ENCODE measurements around the gene LUZP1.

The LUZP1 gene

DNA sequence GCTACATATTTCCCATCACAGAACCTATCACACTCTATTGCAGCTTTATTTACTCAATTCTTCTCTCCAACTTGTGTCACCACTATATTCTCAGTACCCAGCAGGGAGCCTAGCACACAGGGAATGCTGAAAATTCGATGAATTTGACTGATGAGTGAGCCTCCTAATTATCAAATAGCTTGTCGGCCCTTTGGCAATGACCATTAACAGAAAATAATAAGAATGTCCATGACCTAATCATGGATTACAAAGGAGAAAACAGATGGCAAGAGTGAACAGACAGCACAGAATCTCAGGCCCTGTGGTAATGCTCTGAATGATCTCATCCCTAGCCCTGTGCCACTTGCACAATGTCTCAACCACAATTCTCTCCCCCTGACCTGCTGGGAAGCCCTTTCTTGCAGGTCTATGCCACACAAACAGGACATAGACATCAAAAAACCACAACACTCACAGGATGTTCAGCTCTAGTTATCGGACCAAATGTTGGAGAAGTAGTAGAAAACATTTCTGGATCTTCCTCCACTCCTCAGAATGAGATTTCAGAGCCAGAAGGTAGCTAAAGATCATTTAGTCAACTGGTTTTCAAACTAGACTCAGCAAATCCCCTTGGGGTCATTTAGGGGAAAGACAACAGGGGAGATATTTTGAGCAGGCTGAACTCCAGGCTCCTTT is 68.4 kb downstream of the LUZP1 start:
- no peak overlapping the region for H3K27ac ChIP-seq (ENCODE audit: low read depth, low read length)
- H3K27me3 ChIP-seq (ENCODE audit: control insufficient read depth, insufficient read depth, low read length): no peaks in the 10 kb centered on the region
- H3K4me3 ChIP-seq (ENCODE audit: low read depth, low read length): no peak overlapping the region
- 0 out of 2 replicates have a peak, but pooled peaks cover 5% of the 10 kb centered on the region for H3K36me3 ChIP-seq (ENCODE audit: control insufficient read depth, insufficient read depth, low read length)
- no peaks in the 10 kb centered on the region for H3K9me3 ChIP-seq (ENCODE audit: control insufficient read depth, insufficient read depth, low read depth, low read length)
- no peak overlapping the region for H3K9ac ChIP-seq (ENCODE audit: low read length)
- peaks cover 29% of the 10 kb centered on the region for H3K4me1 ChIP-seq (ENCODE audit: control insufficient read depth, insufficient read depth, low read length)

DNA sequence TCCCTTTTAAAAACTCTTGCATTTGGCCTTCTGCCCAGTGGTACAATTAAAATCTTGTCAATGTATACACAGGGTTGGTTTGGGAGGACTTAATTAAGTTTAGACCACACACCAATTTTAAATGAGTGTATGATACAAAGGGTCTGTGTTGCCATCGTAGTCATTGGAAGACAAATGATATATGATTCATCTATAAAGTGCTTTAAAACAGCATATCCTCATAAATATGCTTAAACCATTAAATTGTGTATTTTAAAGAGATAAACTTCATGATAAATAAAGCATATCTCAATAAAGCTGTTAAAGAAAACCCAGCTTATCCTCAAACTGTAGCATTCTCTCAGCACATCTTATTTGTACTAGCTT is 69.5 kb downstream of the LUZP1 start:
- Histone ChIP-seq H3K27me3 (ENCODE audit: control insufficient read depth, insufficient read depth, low read length) (no peaks in the 10 kb centered on the region), H3K9me3 (ENCODE audit: control insufficient read depth, insufficient read depth, low read depth, low read length) (no peaks in the 10 kb centered on the region), H3K36me3 (ENCODE audit: control insufficient read depth, insufficient read depth, low read length) (peaks cover 10% of the 10 kb centered on the region), H3K9ac (ENCODE audit: low read length) (no peak overlapping the region), H3K4me3 (ENCODE audit: low read depth, low read length) (no peak overlapping the region), H3K27ac (ENCODE audit: low read depth, low read length) (no peak overlapping the region), H3K4me1 (ENCODE audit: control insufficient read depth, insufficient read depth, low read length) (peaks cover 29% of the 10 kb centered on the region)

DNA sequence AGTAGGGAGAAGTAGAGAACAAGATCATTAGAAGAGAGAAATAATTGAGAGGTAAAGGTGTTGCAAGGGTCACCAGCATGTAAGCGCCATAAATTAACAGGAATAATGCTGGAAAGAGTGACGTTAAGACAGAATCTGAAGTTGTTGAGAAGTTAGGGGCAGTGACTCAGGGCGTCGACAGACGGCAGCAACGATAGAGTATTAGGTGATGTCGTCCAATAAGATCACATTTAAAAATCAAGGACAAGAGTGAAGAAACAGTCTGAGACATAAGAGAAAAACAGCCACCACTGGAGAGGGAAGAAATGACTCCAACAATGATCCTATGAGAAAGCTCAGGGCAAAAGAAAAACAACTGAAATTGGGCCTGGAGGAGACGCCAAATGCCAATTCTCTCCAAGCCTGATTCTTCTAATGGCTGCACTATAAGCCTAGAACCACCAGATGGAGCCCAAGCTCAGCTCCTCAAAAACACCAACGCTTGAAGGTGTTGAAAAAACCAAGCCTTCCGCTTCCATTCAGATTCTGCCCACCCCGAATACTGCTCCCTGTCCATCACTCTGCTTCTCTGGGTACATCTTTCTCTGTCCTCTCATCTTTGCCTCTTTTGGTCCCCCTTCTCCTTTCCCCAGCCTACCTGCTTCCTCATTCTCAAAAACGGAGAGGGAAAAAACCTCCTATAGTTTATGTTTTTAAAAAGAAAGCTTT is 70.0 kb downstream of the LUZP1 start:
- Histone ChIP-seq H3K27ac (ENCODE audit: low read depth, low read length) (no peak overlapping the region), H3K4me3 (ENCODE audit: low read depth, low read length) (no peak overlapping the region), H3K27me3 (ENCODE audit: control insufficient read depth, insufficient read depth, low read length) (no peaks in the 10 kb centered on the region), H3K36me3 (ENCODE audit: control insufficient read depth, insufficient read depth, low read length) (peaks cover 15% of the 10 kb centered on the region), H3K4me1 (ENCODE audit: control insufficient read depth, insufficient read depth, low read length) (peaks cover 29% of the 10 kb centered on the region), H3K9ac (ENCODE audit: low read length) (no peak overlapping the region), H3K9me3 (ENCODE audit: control insufficient read depth, insufficient read depth, low read depth, low read length) (no peaks in the 10 kb centered on the region)

DNA sequence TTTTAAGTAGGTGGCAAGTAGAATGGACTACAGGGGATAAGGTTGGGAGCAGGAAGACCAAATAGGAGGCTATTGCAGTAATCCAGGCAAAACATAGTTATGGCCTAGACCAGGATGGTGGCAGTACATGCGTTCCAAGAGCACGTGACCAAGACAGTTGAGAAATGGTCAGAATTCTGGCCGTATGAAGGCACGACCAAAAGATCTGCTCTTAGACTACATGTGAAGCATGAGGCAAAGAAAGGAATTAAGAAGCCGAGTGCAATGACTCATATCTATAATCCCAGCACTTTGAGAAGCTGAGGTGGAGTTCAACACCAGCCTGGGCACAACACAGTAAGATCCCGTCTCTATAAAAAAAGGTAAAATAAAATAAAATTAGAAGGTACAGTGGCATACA is 71.3 kb downstream of the LUZP1 start:
- no peak overlapping the region for H3K9ac ChIP-seq (ENCODE audit: low read length)
- H3K36me3 ChIP-seq (ENCODE audit: control insufficient read depth, insufficient read depth, low read length): peaks cover 28% of the 10 kb centered on the region
- no peaks in the 10 kb centered on the region for H3K9me3 ChIP-seq (ENCODE audit: control insufficient read depth, insufficient read depth, low read depth, low read length)
- H3K27me3 ChIP-seq (ENCODE audit: control insufficient read depth, insufficient read depth, low read length): no peaks in the 10 kb centered on the region
- peaks cover 26% of the 10 kb centered on the region for H3K4me1 ChIP-seq (ENCODE audit: control insufficient read depth, insufficient read depth, low read length)
- H3K4me3 ChIP-seq (ENCODE audit: low read depth, low read length): no peak overlapping the region
- no peak overlapping the region for H3K27ac ChIP-seq (ENCODE audit: low read depth, low read length)

DNA sequence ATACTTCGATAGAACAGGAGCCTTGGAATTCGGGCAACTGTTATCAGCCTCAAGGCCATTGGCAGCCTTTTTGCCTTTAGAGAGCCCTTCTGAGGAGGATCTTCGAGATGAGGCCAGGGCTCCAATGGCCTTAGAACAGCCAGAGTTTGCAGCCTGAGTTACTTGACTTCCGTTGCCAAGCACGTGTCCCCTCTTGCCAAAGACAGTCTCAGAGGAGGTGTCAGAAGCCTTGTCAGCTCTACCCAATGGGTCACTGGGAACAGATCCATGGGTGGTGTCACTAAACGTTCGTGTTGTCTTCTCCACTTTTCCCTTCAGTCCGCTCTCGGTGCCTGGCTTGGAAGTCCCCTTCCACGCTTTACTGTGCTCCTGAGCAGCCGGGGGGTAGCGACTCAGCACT is 76.2 kb downstream of the LUZP1 start:
- Histone ChIP-seq H3K4me3 (ENCODE audit: low read depth, low read length) (no peak overlapping the region), H3K36me3 (ENCODE audit: control insufficient read depth, insufficient read depth, low read length) (peaks cover 73% of the 10 kb centered on the region), H3K9me3 (ENCODE audit: control insufficient read depth, insufficient read depth, low read depth, low read length) (no peaks in the 10 kb centered on the region), H3K4me1 (ENCODE audit: control insufficient read depth, insufficient read depth, low read length) (no peaks in the 10 kb centered on the region), H3K9ac (ENCODE audit: low read length) (no peak overlapping the region), H3K27ac (ENCODE audit: low read depth, low read length) (no peak overlapping the region), H3K27me3 (ENCODE audit: control insufficient read depth, insufficient read depth, low read length) (no peaks in the 10 kb centered on the region)

DNA sequence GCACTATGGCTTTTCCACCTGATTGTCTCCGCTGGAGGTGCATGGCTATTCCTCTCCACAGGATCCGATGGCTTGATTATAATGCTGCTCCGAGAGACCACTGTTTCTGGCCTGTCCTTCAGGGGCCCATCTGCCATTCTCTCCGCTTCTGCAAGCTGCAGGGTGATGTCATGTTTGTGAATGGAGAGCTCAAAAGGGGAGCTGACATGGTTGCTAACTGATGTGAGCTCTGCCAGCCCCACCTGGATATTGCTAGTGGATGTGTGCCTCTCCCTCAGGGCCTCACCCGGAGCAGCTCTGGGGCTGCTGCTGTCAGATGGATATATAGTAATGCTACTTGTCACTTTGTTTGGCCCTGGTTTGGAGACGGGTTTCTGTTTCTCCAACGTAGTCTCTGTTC is 77.1 kb downstream of the LUZP1 start:
- Histone ChIP-seq H3K9me3 (ENCODE audit: control insufficient read depth, insufficient read depth, low read depth, low read length) (no peaks in the 10 kb centered on the region), H3K27me3 (ENCODE audit: control insufficient read depth, insufficient read depth, low read length) (no peaks in the 10 kb centered on the region), H3K36me3 (ENCODE audit: control insufficient read depth, insufficient read depth, low read length) (peaks cover 82% of the 10 kb centered on the region), H3K27ac (ENCODE audit: low read depth, low read length) (no peak overlapping the region), H3K4me3 (ENCODE audit: low read depth, low read length) (no peak overlapping the region), H3K9ac (ENCODE audit: low read length) (no peak overlapping the region), H3K4me1 (ENCODE audit: control insufficient read depth, insufficient read depth, low read length) (no peaks in the 10 kb centered on the region)

DNA sequence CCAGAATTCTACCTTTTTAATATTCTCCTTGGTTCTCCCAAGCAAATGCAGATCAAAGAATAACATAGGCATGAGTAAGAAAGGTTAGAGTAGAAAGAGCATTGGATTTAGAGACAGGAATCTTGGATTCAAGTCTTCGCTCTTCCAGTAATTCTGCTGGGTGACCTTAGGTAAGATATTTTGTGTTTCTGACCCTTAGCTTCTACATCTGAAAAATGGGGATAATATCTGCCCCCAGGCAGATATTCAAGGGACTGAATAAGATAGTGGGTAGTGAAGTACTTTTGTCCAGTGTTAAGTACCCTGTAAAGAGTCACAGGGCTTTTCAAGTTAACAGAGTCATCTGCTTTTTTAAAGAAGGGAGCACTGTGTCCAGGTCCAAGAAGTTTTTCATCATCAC is 78.6 kb downstream of the LUZP1 start:
- H3K4me3 ChIP-seq (ENCODE audit: low read depth, low read length): no peak overlapping the region
- no peaks in the 10 kb centered on the region for H3K27me3 ChIP-seq (ENCODE audit: control insufficient read depth, insufficient read depth, low read length)
- H3K27ac ChIP-seq (ENCODE audit: low read depth, low read length): no peak overlapping the region
- H3K9me3 ChIP-seq (ENCODE audit: control insufficient read depth, insufficient read depth, low read depth, low read length): no peaks in the 10 kb centered on the region
- no peak overlapping the region for H3K9ac ChIP-seq (ENCODE audit: low read length)
- H3K4me1 ChIP-seq (ENCODE audit: control insufficient read depth, insufficient read depth, low read length): no peaks in the 10 kb centered on the region
- H3K36me3 ChIP-seq (ENCODE audit: control insufficient read depth, insufficient read depth, low read length): peaks cover 89% of the 10 kb centered on the region

DNA sequence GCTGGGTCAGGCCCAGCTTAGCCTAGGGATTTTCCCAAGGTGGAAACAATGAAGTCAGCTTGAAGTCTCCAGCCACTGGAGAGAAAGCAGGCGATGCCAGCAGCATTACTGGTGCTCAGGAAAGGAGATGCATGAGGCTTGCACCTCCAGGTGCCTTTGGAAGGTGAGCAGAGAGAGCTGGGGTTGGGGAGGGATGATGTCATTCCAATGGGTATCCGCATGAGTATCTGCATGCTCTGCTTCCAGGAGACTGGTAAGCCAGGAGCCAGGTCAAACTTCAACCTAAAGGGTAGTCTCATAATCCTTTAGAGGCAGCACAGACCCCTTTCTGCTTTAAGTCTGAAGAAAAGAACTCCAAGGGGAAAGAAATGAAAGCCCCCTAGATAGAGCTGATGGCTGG is 80.6 kb downstream of the LUZP1 start:
- Histone ChIP-seq H3K27ac (ENCODE audit: low read depth, low read length) (no peak overlapping the region), H3K4me3 (ENCODE audit: low read depth, low read length) (no peak overlapping the region), H3K4me1 (ENCODE audit: control insufficient read depth, insufficient read depth, low read length) (no peaks in the 10 kb centered on the region), H3K27me3 (ENCODE audit: control insufficient read depth, insufficient read depth, low read length) (no peaks in the 10 kb centered on the region), H3K9me3 (ENCODE audit: control insufficient read depth, insufficient read depth, low read depth, low read length) (no peaks in the 10 kb centered on the region), H3K36me3 (ENCODE audit: control insufficient read depth, insufficient read depth, low read length) (peaks cover 91% of the 10 kb centered on the region), H3K9ac (ENCODE audit: low read length) (no peak overlapping the region)

DNA sequence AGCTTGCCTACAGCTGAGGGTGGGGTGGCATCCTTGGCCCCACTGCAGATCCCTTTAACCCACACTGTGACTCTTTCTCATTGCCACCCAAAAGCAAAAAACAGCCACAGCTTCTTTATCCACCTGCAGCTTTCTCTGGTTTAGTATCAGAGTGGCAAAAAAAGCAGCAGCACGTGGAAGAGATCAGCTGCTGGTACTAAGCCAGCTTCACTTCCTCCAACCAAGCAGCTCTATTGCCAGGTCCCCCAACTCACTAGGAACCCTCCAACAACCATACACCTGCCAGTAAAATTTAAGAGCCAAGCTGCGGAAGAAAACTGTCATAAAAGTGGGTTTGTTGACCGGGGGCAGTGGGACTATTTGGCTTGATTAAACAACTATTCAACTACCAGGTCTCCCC is 83.0 kb downstream of the LUZP1 start:
- Histone ChIP-seq H3K36me3 (ENCODE audit: control insufficient read depth, insufficient read depth, low read length) (peaks cover 91% of the 10 kb centered on the region), H3K27me3 (ENCODE audit: control insufficient read depth, insufficient read depth, low read length) (no peaks in the 10 kb centered on the region), H3K9me3 (ENCODE audit: control insufficient read depth, insufficient read depth, low read depth, low read length) (no peaks in the 10 kb centered on the region), H3K4me3 (ENCODE audit: low read depth, low read length) (no peak overlapping the region), H3K9ac (ENCODE audit: low read length) (no peak overlapping the region), H3K4me1 (ENCODE audit: control insufficient read depth, insufficient read depth, low read length) (no peaks in the 10 kb centered on the region), H3K27ac (ENCODE audit: low read depth, low read length) (no peak overlapping the region)

DNA sequence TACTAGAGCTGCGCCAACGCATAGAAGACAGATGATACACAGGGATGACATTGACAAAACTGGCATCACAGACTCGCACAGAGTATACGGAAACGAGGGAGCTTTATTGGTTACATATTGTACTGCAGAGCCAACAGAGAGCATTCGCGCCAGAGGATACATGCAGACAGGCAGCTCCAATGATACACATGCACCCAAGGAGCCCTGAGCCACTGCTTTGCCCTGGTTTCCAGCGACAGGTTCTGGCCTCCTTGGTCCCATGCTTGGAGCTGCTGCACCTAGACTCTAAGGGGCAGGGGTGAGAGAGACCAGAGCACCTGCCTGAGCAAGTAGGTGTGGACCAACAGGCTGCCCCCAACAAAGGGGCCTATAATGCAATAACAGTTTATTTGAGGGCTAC is 83.8 kb downstream of the LUZP1 start:
- H3K4me3 ChIP-seq (ENCODE audit: low read depth, low read length): no peak overlapping the region
- no peaks in the 10 kb centered on the region for H3K27me3 ChIP-seq (ENCODE audit: control insufficient read depth, insufficient read depth, low read length)
- no peak overlapping the region for H3K9ac ChIP-seq (ENCODE audit: low read length)
- H3K27ac ChIP-seq (ENCODE audit: low read depth, low read length): no peak overlapping the region
- no peaks in the 10 kb centered on the region for H3K9me3 ChIP-seq (ENCODE audit: control insufficient read depth, insufficient read depth, low read depth, low read length)
- H3K4me1 ChIP-seq (ENCODE audit: control insufficient read depth, insufficient read depth, low read length): no peaks in the 10 kb centered on the region
- H3K36me3 ChIP-seq (ENCODE audit: control insufficient read depth, insufficient read depth, low read length): peaks cover 91% of the 10 kb centered on the region

DNA sequence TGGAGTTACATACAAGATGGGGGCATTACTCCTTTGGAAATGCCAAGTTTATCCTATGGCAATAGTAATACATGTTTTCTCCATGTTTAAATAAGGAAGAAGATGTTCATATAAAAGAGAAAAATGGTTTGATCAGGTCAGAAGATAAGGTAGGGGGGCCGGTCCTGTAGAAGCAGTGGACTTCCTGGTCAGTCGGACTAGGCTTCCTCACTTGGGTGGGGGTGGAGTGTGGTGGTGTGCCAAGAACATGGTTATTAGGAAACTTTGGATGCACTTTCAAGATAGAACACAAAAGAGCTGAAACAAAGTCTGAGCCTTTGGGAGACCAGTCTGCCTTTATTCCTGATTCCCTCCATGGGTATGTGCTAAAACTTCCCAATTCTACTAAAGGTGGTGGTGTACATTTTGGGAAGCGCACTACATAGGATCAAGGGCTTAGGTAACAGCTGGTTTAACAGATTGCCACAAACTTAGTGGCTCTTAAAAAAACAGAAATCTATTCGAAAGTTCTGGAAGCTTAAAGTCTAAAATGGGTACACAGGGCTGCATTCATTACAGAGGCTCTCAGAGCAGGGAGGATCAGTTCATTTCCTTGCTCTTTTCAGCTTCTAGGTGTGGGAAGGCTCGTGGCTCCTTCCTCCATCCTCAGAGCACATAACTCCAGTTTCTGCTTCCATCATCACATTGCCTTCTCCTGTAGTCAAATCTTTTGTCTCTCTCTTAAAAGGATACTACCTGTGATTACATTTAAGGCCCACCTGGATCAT is 84.8 kb downstream of the LUZP1 start:
- Histone ChIP-seq H3K4me3 (ENCODE audit: low read depth, low read length) (no peak overlapping the region), H3K27ac (ENCODE audit: low read depth, low read length) (no peak overlapping the region), H3K36me3 (ENCODE audit: control insufficient read depth, insufficient read depth, low read length) (peaks cover 95% of the 10 kb centered on the region), H3K27me3 (ENCODE audit: control insufficient read depth, insufficient read depth, low read length) (no peaks in the 10 kb centered on the region), H3K4me1 (ENCODE audit: control insufficient read depth, insufficient read depth, low read length) (no peaks in the 10 kb centered on the region), H3K9me3 (ENCODE audit: control insufficient read depth, insufficient read depth, low read depth, low read length) (no peaks in the 10 kb centered on the region), H3K9ac (ENCODE audit: low read length) (no peak overlapping the region)

Data from HUES6 (cell line).